ENCODE results near the gene TOB2. TPM values are rescaled to one million over a fixed set of nuclear protein-coding genes. Genes with fewer than 3 reads are reported as not detected.

TOB2 gene
- total and polyA plus RNA-seq, 12 donors = 26.4 to 84.9 (median 39.8) TPM

DNA sequence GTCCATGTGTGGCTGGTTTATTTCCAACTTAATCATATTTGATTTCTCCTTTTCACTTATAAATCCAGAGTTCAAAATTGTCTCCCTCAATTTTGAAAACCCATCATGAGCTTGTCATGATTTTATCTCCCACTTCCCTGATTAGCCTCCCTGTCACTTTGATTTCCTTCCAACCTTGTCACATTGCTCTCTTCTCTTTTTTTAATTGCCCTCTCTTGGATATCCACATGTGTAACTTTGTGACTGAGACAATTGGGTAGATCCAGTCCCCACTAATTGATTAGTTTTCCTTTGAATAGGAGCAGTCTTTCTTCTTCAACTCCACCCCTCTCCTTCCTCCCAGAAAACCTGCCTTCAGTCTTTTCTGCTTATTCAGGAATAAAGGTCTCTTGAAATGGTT lies 62.5 kb downstream of the TOB2 start:
- peak overlapping the region in 2 of 10 donors; percentile 28 to 96 for H3K27ac ChIP-seq
- TF ChIP-seq, protein P1, sequence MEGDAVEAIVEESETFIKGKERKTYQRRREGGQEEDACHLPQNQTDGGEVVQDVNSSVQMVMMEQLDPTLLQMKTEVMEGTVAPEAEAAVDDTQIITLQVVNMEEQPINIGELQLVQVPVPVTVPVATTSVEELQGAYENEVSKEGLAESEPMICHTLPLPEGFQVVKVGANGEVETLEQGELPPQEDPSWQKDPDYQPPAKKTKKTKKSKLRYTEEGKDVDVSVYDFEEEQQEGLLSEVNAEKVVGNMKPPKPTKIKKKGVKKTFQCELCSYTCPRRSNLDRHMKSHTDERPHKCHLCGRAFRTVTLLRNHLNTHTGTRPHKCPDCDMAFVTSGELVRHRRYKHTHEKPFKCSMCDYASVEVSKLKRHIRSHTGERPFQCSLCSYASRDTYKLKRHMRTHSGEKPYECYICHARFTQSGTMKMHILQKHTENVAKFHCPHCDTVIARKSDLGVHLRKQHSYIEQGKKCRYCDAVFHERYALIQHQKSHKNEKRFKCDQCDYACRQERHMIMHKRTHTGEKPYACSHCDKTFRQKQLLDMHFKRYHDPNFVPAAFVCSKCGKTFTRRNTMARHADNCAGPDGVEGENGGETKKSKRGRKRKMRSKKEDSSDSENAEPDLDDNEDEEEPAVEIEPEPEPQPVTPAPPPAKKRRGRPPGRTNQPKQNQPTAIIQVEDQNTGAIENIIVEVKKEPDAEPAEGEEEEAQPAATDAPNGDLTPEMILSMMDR (IDR thresholded peaks at IDR 0.05) = no peak
- DNase-seq = no peak
- H3K36me3 ChIP-seq = peaks cover 0 to 34% (median 18%) of the 10 kb centered on the region in 9 donors
- peaks cover 9 to 43% (median 24%) of the 10 kb centered on the region in 9 donors for H3K4me1 ChIP-seq
- intact Hi-C loops (cut with DNase I) = loop anchor here in 3 of 10 donors (5.0 kb wide), 2 partner anchors 82 to 97 kb away; partner anchors contain the start of genes RANGAP1 (in 3 of the 3) and ZC3H7B (in 1 of the 3)
- no peak for ATAC-seq
- H3K4me3 ChIP-seq = no peak overlapping the region
- no peaks in the 10 kb centered on the region for H3K27me3 ChIP-seq
- no peaks in the 10 kb centered on the region for H3K9me3 ChIP-seq

Other genes starting within 250 kb of the TOB2 start
- gene L3MBTL2, start 241.5 kb downstream of the TOB2 start, total RNA-seq = 10 to 100 TPM; 12.0 to 18.5 (median 15.1) TPM
- gene L3MBTL2, start 241.5 kb downstream of the TOB2 start, polyA plus RNA-seq = 10 to 100 TPM; 10.0 to 17.4 TPM
- 10 to 100 TPM in 5 of 10 donors, 1 to 10 TPM in 5; 7.2 to 33.2 (median 10.6) TPM for gene CHADL, start 205.9 kb downstream of the TOB2 start, total RNA-seq
- gene CHADL, start 205.9 kb downstream of the TOB2 start, polyA plus RNA-seq = 10 to 100 TPM in 1 of 2 donors, 1 to 10 TPM in 1; 4.5 to 46.6 TPM
- gene RANGAP1, start 160.6 kb downstream of the TOB2 start, total RNA-seq = 10 to 100 TPM; 26.5 to 53.8 (median 31.4) TPM
- gene RANGAP1, start 160.6 kb downstream of the TOB2 start, polyA plus RNA-seq = 10 to 100 TPM; 23.2 to 90.3 TPM
- 10 to 100 TPM; 31.7 to 51.5 (median 36.7) TPM for gene ZC3H7B, start 145.3 kb downstream of the TOB2 start, total RNA-seq
- 10 to 100 TPM; 21.4 to 23.0 TPM for gene ZC3H7B, start 145.3 kb downstream of the TOB2 start, polyA plus RNA-seq
- gene TEF, start 64.9 kb downstream of the TOB2 start, total RNA-seq = 10 to 100 TPM in 9 of 10 donors, 1 to 10 TPM in 1; 8.6 to 29.1 (median 18.4) TPM
- 10 to 100 TPM in 1 of 2 donors, 1 to 10 TPM in 1; 5.5 to 10.6 TPM for gene TEF, start 64.9 kb downstream of the TOB2 start, polyA plus RNA-seq
- 10 to 100 TPM; 13.3 to 27.2 (median 20.2) TPM for gene PHF5A, start 21.9 kb upstream of the TOB2 start, total RNA-seq
- gene PHF5A, start 21.9 kb upstream of the TOB2 start, polyA plus RNA-seq = 10 to 100 TPM; 36.3 to 41.3 TPM
- gene ACO2, start 22.3 kb upstream of the TOB2 start, total RNA-seq = 1,000 to 10,000 TPM in 1 of 10 donors, 100 to 1,000 TPM in 9; 587 to 1,020 (median 900) TPM
- gene ACO2, start 22.3 kb upstream of the TOB2 start, polyA plus RNA-seq = 100 to 1,000 TPM; 180 to 375 TPM
- 10 to 100 TPM; 13.3 to 25.8 (median 16.9) TPM for gene POLR3H, start 97.7 kb upstream of the TOB2 start, total RNA-seq
- 10 to 100 TPM; 24.4 to 34.9 TPM for gene POLR3H, start 97.7 kb upstream of the TOB2 start, polyA plus RNA-seq
- gene CSDC2, start 114.2 kb upstream of the TOB2 start, total RNA-seq = 100 to 1,000 TPM; 112 to 301 (median 137) TPM
- 100 to 1,000 TPM; 300 to 410 TPM for gene CSDC2, start 114.2 kb upstream of the TOB2 start, polyA plus RNA-seq
- 10 to 100 TPM; 13.8 to 26.6 (median 21.9) TPM for gene PMM1, start 143.0 kb upstream of the TOB2 start, total RNA-seq
- 10 to 100 TPM; 18.1 to 43.5 TPM for gene PMM1, start 143.0 kb upstream of the TOB2 start, polyA plus RNA-seq
- gene DESI1, start 174.2 kb upstream of the TOB2 start, total RNA-seq = 10 to 100 TPM; 27.6 to 49.6 (median 36.0) TPM
- 10 to 100 TPM; 22.7 to 73.1 TPM for gene DESI1, start 174.2 kb upstream of the TOB2 start, polyA plus RNA-seq
- 100 to 1,000 TPM; 152 to 192 (median 181) TPM for gene XRCC6, start 174.5 kb upstream of the TOB2 start, total RNA-seq
- gene XRCC6, start 174.5 kb upstream of the TOB2 start, polyA plus RNA-seq = 100 to 1,000 TPM; 103 to 185 TPM
- gene SNU13, start 242.1 kb upstream of the TOB2 start, total RNA-seq = 100 to 1,000 TPM; 183 to 274 (median 195) TPM
- 100 to 1,000 TPM; 203 to 323 TPM for gene SNU13, start 242.1 kb upstream of the TOB2 start, polyA plus RNA-seq

Measured in heart right ventricle (tissue), 16 donors.